Measurements from ENCODE around the gene OR13J1. TPM values are rescaled to one million over a fixed set of nuclear protein-coding genes. Genes with fewer than 3 reads are reported as not detected.
A peak's percentile ranks its signal among the peaks of the same experiment; 100 is the strongest.

OR13J1 gene, protein sequence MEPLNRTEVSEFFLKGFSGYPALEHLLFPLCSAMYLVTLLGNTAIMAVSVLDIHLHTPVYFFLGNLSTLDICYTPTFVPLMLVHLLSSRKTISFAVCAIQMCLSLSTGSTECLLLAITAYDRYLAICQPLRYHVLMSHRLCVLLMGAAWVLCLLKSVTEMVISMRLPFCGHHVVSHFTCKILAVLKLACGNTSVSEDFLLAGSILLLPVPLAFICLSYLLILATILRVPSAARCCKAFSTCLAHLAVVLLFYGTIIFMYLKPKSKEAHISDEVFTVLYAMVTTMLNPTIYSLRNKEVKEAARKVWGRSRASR
- total RNA-seq: not detected

DNA sequence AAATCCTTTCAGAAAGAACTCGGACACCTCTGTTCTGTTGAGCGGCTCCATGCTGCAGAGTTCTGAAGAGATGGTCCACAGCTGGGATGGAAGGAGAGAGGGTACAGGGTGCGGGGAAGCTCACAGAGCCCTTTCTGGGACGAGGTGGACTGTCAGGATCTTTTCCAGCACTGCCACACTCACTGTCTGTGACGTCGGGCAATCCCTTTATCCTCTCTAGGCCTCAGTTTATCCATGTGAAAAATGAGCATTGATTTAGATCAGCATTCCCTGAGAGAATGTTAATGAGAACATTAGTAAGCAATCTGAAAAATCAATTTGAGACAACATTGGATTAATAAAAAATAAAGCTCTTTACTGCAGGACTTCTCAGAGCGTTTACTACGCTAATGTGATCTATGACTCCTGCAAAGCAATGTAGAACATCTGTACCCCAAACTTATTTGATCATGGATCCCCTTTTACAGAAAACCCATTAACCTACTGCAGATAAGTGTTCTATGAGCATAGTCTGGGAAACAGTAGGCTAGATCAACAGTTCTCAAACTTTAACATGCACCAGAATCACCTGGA lies at the start of gene OR13J1:
TSS of gene OR13J1 (minus strand) at position 51 of the 573 bp plus-strand sequence. CDS start at position 51, 0 bp downstream.
- intact Hi-C loops (cut with DNase I): no loop called here
- DNase-seq (ENCODE audit: extremely low spot score in 2 of 2): no peak

DNA sequence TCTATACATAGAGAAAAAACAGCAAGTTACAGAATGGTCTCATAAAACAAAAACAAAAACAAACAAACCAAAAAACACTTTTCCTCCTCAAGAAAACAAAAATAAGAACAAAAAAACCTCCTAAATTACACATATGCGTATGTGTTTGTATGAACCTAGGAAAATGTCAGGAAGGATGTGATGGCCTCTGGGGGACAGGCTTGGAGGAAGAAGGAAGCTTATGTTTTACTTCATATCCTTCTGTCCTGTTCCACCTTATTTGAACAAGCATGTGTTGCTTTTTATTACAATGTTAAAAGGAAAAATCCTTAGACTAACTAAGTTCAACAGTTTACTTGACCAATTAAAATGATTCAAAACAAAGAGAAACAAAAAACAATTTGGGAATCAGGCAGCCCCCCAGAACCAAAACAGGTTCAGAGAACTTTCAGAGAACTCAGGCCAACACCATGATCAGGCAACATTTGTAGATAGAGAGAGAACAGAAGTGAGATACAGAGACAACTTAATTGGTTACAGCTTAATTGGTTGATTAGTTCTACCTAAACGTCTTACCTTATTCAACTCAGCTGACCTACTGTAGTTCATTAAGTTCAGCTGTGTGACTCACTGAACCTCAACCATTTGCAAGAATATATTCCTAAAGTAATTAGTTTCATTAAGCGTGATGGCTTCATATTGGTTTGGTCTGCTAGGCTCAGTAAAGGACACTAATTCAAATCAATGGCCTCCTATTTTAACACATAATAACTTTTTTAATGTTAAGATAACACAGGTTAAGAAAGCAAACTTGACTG lies 49.2 kb upstream of the OR13J1 start:
- H3K27ac ChIP-seq: peak overlapping the region; percentile 16
- H3K4me3 ChIP-seq: no peak overlapping the region
- H3K36me3 ChIP-seq: no peaks in the 10 kb centered on the region
- TF ChIP-seq POLR2A (IDR thresholded peaks at IDR 0.05): no peak
- TF ChIP-seq, protein P1, sequence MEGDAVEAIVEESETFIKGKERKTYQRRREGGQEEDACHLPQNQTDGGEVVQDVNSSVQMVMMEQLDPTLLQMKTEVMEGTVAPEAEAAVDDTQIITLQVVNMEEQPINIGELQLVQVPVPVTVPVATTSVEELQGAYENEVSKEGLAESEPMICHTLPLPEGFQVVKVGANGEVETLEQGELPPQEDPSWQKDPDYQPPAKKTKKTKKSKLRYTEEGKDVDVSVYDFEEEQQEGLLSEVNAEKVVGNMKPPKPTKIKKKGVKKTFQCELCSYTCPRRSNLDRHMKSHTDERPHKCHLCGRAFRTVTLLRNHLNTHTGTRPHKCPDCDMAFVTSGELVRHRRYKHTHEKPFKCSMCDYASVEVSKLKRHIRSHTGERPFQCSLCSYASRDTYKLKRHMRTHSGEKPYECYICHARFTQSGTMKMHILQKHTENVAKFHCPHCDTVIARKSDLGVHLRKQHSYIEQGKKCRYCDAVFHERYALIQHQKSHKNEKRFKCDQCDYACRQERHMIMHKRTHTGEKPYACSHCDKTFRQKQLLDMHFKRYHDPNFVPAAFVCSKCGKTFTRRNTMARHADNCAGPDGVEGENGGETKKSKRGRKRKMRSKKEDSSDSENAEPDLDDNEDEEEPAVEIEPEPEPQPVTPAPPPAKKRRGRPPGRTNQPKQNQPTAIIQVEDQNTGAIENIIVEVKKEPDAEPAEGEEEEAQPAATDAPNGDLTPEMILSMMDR (IDR thresholded peaks at IDR 0.05): no peak
- no peak for TF ChIP-seq POLR2AphosphoS5 (IDR thresholded peaks at IDR 0.05; ENCODE audit: insufficient read depth in 1 of 2, low read depth in 1 of 2)
- no peak for DNase-seq (ENCODE audit: extremely low spot score in 2 of 2)
- H3K9me3 ChIP-seq: no peaks in the 10 kb centered on the region
- intact Hi-C loops (cut with DNase I): no loop called here
- H3K4me1 ChIP-seq: peaks cover 11% of the 10 kb centered on the region
- H3K27me3 ChIP-seq: no peaks in the 10 kb centered on the region

More for the DNA sequence above, at the start of gene OR13J1:
- H3K27me3 ChIP-seq: no peaks in the 10 kb centered on the region
- no peak within 1 kb of the TSS for H3K4me3 ChIP-seq
- H3K27ac ChIP-seq: no peak within 1 kb of the TSS
- no peak for TF ChIP-seq POLR2AphosphoS5 (IDR thresholded peaks at IDR 0.05; ENCODE audit: insufficient read depth in 1 of 2, low read depth in 1 of 2)
- TF ChIP-seq, protein P1 (IDR thresholded peaks at IDR 0.05): no peak
- no peak for TF ChIP-seq POLR2A (IDR thresholded peaks at IDR 0.05)
- no peaks in the 10 kb centered on the region for H3K36me3 ChIP-seq
- no peaks in the 10 kb centered on the region for H3K9me3 ChIP-seq
- no peaks in the 10 kb centered on the region for H3K4me1 ChIP-seq

DNA sequence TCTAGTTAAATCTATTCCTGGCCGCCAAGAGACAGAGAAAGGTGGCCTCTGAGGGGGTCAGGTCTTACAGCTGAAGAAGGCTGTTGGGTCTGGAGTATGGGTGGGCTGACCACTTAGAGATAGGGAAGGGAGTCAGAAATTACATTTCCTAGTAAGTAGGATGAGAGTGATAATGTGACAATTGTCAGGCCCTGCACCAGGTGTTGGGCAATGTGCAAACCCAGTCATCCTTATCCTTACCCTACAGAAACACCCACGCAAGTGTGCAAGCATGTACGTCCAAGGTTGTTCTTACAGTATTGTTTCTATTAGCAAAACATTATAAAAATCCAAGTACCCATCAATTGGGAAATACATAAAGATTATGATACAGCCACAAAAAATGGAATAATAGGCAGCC lies 48.6 kb upstream of the OR13J1 start:
- Histone ChIP-seq H3K4me1 (peaks cover 5% of the 10 kb centered on the region), H3K27me3 (no peaks in the 10 kb centered on the region), H3K36me3 (no peaks in the 10 kb centered on the region), H3K4me3 (no peak overlapping the region), H3K27ac (no peak overlapping the region), H3K9me3 (no peaks in the 10 kb centered on the region)
- intact Hi-C loops (cut with DNase I): no loop called here
- TF ChIP-seq POLR2A (IDR thresholded peaks at IDR 0.05) (no peak), POLR2AphosphoS5 (IDR thresholded peaks at IDR 0.05; ENCODE audit: insufficient read depth in 1 of 2, low read depth in 1 of 2) (no peak)
- TF ChIP-seq, protein P1 (IDR thresholded peaks at IDR 0.05): no peak
- no peak for DNase-seq (ENCODE audit: extremely low spot score in 2 of 2)

DNA sequence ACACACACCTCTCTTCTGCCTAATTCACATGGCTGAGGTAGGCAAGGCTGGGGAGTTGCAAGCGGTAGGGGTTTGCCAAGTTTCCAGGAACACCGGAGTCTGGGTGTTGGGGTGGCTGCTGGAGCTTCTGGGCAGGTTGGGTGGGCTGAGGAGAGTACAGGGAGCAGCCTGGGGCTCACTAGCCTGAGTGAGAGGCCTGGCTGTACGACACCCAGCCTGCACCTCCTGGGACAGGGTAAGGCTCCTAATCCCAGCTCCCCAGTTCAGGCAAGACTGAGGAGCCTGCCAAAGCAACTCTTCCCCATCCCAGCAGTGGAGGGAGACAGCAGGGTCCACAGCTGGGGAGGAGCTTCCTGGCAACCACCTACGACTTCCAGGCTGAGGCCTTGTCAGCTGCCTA lies 47.1 kb upstream of the OR13J1 start:
- Histone ChIP-seq H3K27ac (no peak overlapping the region), H3K36me3 (no peaks in the 10 kb centered on the region), H3K4me3 (no peak overlapping the region), H3K9me3 (no peaks in the 10 kb centered on the region), H3K4me1 (no peaks in the 10 kb centered on the region), H3K27me3 (no peaks in the 10 kb centered on the region)
- intact Hi-C loops (cut with DNase I): no loop called here
- DNase-seq (ENCODE audit: extremely low spot score in 2 of 2): no peak
- no peak for TF ChIP-seq POLR2AphosphoS5 (IDR thresholded peaks at IDR 0.05; ENCODE audit: insufficient read depth in 1 of 2, low read depth in 1 of 2)
- TF ChIP-seq, protein P1 (IDR thresholded peaks at IDR 0.05): no peak
- no peak for TF ChIP-seq POLR2A (IDR thresholded peaks at IDR 0.05)

Measured in vagina (tissue), 2 donors.